HG02852 (cell line): Measurements from ENCODE around the gene ZNF536.

ENCODE experiments used
- ATAC-seq: cut with Tn5 transposase; IDR thresholded peaks from one replicate; pipeline ENCODE4 v1.9.1; 2021; ENCODE audit warnings: mild to moderate bottlenecking, moderate library complexity; ENCODE audit not compliant: unreplicated experiment

The ZNF536 gene

DNA sequence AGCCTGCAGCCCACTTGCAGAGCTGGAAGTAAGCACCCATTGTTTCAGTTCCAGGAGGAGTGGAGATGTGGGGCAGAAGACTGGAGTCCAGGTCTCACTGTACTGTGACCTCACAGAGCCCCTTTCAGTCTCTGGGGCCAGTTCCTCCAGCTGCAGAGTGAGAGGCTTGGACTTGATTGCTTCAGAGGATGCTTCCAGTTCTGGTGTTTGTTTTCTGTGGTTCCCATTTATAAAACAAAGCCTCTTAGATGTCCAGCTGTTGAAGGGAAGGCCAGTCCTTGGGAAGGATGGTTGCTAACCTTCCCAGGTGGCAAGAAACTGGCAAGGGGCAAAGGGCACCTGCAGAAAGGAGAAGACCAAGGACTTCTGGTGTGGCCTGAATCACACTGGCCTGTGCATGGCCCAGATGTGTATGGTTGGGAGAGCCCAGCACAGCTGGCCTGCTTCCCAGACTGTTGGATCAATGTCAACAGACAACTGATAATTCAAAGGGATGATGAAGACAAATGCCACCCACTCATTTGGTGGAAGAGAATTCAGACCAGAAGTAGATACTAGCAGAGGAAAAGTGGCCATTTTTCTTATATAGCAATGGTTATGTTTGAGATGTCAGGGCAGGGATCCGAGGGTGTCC, 218.5 kb downstream of the ZNF536 start:
- ATAC-seq = no peak

DNA sequence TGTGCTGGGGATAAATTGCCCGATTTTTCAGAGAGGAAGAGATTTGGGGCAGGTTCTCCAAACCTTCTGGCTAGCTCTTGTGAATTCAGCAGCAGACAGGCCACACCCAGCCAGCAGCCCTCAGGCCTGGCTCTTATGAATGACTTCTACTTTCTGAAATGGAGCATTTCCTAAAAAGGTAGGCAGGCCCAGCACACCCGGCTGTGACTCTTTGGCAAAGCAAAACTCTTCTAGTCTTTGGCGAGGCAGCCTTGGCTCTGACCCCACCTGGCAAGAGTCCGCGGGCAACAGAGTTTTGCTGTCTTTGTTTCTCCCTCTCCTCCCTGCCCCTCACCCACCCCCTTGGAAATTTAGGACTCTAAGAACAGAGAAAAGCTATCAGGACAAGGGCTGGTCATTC, 221.2 kb downstream of the ZNF536 start:
- no peak for ATAC-seq

DNA sequence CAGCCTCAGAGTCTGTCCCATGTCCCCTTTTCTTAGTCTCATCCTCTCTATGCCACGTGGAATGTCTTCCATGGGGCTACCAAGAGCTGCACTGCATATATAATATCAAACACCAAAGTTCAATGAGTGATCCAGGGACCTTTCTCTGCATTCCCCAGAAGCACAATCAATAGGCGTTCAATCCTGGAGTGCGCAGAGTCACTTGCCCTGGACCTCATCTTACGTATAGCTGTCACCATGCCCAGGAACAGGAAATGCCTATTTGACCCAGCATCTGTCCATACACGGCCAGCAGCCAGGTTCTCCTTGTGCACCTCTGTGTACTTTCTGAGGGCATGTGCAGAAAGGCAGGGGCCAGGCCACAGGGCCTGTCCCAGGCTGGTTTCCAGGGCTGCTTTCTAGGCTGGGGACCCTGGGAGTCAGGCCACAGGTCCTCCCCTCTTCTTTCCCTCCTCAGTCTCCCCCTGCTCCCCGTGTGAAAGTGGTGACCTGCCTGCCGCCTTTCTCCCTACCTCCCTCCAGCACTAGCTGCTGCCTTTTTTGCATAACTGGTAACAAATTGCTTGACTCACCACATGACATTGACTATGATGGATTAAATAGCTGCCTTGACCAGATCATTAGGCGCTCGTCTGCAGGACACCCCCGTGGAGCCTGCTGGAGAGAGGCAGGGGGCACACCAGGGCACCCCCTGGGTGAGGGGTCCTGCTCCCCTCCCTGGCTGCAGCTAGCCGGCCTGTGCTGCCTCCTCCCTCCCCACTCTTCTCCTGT, 222.0 kb downstream of the ZNF536 start:
- no peak for ATAC-seq

DNA sequence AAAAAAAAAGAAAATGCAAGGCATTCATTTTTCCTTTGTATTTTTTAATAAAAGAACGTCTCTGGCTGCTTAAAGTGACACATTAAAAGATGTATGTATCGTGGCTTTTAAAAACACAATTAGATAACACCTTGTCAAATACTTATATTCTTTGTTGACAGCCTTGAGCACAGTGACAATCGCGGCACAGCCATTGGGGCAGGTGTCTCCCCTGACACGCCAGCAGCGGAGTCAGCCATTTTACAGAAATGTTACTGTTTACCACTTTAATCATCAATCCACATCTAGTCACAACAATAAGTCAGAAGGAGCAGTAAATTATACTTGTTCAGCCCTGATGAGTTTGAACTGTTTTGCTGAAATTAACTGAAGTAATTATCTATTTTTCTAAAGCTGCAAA, 224.1 kb downstream of the ZNF536 start:
- ATAC-seq = no peak

DNA sequence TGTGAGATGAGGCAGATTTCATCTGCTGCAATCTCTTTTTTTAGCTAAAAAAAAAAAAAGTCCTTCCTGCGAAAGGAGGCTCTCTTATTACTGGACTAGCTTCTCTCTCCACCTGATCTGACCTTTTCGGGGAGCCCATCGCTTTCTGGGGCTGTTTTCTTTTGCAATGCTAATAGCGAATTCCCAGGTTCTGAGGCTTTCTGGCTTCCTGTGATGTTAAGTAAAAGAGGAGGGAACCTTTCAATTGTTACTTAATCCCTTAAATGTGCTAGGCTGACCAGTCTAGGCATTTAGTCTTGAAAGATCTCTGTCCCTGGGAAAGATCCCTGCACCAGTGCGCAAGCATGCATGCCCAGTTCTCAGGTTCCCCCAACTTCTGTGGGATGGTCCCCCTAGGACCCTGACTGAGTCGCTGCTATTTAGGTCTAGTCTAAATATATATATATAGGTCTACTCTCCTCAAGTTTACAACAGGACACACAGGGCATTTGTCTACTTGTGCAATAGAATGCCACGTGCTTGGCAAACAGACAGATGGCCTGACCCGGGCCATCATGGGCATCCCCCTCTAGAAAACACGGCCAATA, 224.7 kb downstream of the ZNF536 start:
- no peak for ATAC-seq

DNA sequence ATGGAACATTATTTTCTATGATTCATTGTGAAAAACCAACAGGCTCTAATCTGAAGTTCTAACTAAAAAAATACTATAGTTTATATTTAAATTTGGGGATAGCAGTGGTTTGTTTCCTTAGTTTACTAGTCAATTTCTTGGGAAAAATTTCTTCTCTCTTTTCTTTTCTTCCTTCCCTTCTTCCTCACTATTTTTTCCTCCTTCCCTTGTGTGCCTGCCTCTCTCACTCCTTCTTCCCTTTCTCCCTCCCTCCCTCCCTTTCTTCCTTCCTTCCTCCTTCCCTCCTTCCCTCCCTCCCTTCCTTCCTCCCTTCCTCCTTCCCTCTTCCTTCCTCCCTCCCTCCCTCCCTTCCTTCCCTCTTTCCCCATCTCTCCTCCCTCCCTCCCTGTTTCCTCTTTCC, 226.5 kb downstream of the ZNF536 start:
- ATAC-seq = no peak

DNA sequence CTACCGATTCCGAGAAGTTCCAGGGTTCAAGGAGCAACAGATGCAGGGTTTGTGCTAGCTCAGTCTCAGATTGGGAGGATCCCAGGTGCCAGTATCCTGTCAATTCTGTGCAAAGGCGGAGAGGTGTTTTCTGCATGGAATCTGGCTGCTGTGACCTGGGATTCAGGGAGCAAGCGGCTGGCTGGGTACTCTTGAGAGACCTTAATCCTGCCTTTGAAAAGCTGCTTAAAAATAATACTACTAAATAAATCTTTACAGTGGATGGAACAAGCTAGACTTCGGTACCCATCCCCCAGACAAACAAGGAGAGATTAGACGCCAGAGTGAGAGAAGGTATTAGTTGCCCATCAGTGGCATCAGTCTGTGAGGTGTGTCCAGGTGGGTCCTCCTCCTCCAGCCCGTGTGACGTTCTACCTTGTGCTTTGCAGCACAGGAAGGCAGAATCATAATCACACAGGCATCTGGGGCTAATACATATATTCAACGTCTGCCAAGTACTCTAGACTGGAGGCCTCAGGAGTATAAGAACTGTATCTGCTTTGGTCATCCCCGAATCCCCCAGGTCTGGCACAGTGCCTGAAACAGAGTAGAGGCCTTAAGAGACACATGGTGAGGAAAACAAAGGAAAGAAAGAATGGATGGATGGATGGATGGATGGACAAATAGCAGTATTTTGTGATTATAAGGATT, 230.6 kb downstream of the ZNF536 start:
- ATAC-seq = no peak

DNA sequence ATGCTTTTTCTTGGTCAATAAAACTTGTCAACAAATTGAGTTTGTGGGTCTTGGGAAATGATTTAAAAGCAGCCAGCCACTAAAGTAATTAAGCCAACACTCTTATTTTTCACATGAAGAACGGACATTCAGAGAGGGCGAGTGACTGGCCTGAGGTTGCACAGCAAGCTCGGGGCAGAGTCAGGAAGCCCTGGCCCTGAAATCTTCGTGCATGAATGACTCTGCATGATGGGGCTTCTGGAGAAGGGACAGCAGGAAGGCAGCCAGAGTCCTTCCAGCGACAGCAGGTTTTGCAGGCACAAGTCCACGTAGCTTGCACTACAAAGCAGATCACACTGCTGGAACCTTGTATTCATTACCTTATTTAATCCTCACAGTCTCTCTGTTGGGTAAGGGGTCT, 232.5 kb downstream of the ZNF536 start:
- ATAC-seq = no peak

DNA sequence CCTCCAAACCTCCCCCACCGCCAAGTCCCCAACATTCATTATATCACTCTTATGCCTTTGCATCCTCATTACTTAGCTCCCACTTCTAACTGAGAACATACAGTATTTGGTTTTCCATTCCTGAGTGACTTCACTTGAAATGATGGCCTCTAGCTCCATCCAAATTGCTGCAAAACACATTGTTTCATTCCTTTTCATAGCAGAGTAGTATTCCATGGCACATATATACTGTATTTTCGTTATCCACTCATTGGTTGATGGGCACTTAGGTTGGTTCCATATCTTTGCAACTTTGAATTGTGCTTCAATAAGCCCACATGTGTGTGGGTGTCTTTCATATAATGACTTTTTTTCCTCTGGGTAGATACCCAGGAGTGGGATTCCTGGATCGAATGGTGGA, 233.1 kb downstream of the ZNF536 start:
- no peak for ATAC-seq

DNA sequence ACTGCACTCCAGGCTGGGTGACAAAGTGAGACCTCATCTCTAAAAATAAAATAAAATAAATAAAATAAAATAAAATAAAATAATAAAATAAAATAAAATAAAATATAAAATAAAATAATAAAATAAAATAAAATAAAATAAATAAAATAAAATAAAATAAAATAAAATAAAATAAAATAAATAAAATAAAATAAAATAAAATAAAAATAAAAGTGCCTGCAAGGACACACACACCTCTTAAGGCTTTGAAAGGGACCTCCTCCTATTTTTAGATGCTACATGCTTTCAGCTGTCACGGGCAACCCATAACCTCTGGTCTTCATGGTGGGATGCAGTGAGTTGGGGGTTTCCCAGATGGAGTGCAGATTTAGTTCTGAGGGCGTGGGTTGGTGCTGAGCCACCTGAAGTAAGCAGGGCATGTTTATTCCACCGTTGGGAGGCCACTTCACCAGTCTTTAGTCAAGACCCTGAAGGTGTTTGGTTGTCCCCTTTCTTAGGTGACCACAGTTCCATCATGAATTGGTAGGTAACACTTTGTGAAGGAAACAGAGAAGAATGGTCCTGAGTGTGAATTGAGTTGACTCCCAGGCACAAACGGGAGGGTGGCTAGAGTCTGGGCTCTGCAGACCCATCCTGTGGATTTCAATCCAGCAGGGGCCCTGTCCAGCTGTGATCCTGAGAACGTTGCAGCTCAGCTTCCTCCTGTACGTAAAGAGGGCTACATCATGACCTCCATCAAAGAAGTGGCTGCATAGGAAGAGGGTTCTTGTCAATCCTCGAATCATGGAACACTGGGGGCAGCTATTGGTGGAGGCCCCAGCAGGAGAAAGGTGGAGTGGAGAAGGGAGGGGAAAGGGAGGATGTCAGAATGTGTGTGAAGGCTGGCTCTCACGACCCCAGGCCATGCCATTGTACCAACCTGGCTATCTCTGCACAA, 234.2 kb downstream of the ZNF536 start:
- no peak for ATAC-seq
